OCI-LY1 (cell line): ENCODE measurements around the gene SEMA6C.

Experiments used
- CTCF ChIP-seq: fragments of 200-600 bp; sonication (generic), shearing (Covaris generic); IDR thresholded peaks from 2 replicates; pipeline ENCODE4 v1.5.1; 2017; ENCODE audit warnings: mild to moderate bottlenecking, antibody characterized with exemption, low read length, moderate library complexity, mixed read lengths
- EZH2 ChIP-seq: fragments of 200-600 bp; sonication (generic), shearing (Covaris generic); IDR thresholded peaks from 2 replicates; pipeline ENCODE4 v1.8.0; 2017; ENCODE audit warnings: borderline replicate concordance, mixed run types, mild to moderate bottlenecking, antibody characterized with exemption, low read length, moderate library complexity, mixed read lengths

GRCh38 chr1:151142411-151143056, 3.9 kb downstream of the SEMA6C start:
- no peak for TF ChIP-seq CTCF
- no peak for TF ChIP-seq EZH2
